Activated naive CD4-positive, alpha-beta T cell treated with anti-CD3 and anti-CD28 coated beads for 36 hours (primary cell): ENCODE data around the gene ZNF662. TPM values are rescaled to one million over a fixed set of nuclear protein-coding genes. Genes with fewer than 3 reads are reported as not detected.

Experiments
- CTCF ChIA-PET: fragments of 350-600 bp; sonication (Branson Sonifier 250); formaldehyde crosslinking; loops from one replicate; lab custom pipeline; 2021; ENCODE audit warnings: antibody characterized with exemption; lab: Charles Lee
- DNase-seq: peaks from one replicate; pipeline ENCODE4 v3.0.0-alpha.2; 2020
- H3K27ac Mint-ChIP-seq: one replicate; pipeline ENCODE4 v1.8.0; 2021; ENCODE audit warnings: mild to moderate bottlenecking, mixed read lengths
- H3K27me3 Mint-ChIP-seq: one replicate; pipeline ENCODE4 v1.8.0; 2021; ENCODE audit warnings: low read depth, mixed read lengths
- H3K36me3 Mint-ChIP-seq: one replicate; pipeline ENCODE4 v1.8.0; 2021; ENCODE audit warnings: low read depth, mixed read lengths
- H3K4me1 Mint-ChIP-seq: one replicate; pipeline ENCODE4 v1.8.0; 2021; ENCODE audit warnings: low read depth, mixed read lengths
- H3K4me3 Mint-ChIP-seq: one replicate; pipeline ENCODE4 v1.8.0; 2021; ENCODE audit warnings: mild to moderate bottlenecking, moderate library complexity, mixed read lengths
- H3K9me3 Mint-ChIP-seq: one replicate; pipeline ENCODE4 v1.8.0; 2021; ENCODE audit warnings: mixed read lengths
- intact Hi-C: fragments of 100-400 bp; cut with micrococcal nuclease; formaldehyde crosslinking; loops from one replicate; pipeline ENCODE4 v1.15.1; 2023
- total RNA-seq, 2 experiments: library from RNA; stranded (reverse); gene quantifications; one replicate each; pipeline ENCODE4 v1.2.3, GENCODE V29; 2021

Gene ZNF662
- 1 to 10 TPM; 1.2 to 1.5 TPM for total RNA-seq

DNA sequence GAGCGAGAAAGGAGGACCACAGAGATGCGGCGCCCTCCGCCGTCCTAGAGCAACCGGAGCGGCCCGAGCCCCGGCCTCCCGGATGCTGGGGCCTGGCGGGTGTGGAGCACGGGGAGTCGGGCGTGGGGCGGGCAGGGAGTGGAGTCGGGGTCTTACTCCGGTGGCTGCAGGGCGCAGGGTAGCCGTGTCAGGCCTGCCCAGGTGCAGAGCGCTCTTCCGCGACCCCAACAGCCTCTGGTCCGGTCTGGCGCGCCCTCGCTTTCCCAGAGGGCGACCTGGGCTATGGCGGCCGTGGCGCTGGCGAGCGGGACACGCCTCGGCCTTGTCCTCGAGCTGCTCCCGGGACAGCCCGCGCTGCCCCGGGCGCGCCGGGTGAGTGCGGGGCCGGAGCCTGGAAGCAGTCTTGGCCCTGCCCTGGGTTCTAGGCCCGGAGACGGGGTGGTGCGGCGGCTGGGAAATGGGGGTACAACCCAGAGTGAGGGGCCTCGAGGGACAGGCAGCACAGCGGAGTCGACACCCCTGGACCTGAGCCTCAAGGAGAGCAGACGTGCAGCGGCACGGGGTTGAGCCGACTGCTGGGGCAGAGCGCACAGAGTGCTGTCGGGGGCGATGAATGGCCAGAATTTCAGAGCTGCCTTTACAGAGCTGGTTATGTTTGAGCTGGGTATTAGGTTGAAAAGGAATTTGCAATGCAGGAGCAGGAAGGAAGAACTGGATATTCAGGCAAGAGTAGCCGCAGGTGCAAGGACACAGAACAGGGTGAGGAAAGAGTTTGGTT lies at the start of gene ZNF662:
Gene ZNF662, plus strand, starts transcription at position 73 of the 778 bp plus-strand sequence. CDS start 1,973 bp downstream, outside the sequence.
- H3K36me3 Mint-ChIP-seq: peaks cover 12% of the 10 kb centered on the region
- intact Hi-C loops: no loop called here
- CTCF ChIA-PET: interaction anchor here (0.6 kb wide), 1 partner anchor 11 kb away, joined by 3 read pairs; no protein-coding TSS in a partner anchor
- peaks cover 13% of the 10 kb centered on the region for H3K27me3 Mint-ChIP-seq
- DNase-seq: peak; percentile 51
- H3K9me3 Mint-ChIP-seq: peaks cover 2% of the 10 kb centered on the region
- H3K27ac Mint-ChIP-seq: no peak within 1 kb of the TSS
- peak within 1 kb of the TSS; percentile 67 for H3K4me3 Mint-ChIP-seq
- H3K4me1 Mint-ChIP-seq: peaks cover 12% of the 10 kb centered on the region

DNA sequence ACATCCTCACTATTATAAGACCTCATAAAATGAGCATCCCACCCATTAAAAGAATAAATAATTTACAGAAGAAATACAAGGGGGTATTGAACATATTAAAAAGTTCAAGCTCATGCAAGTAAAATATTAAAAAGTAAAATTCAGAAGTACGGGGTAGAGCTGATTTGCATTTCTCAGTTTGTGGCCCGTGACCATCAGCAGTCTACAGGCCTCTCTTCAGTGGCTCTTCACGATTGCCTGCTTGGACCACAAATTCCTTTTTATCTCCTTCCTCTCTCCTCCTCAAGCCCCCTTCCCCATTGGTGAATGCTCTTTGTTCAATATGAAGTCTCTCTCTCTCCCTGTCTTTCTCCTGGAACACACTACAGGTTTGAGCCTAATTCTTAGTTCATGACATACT lies 49.4 kb upstream of the ZNF662 start:
- no peak for DNase-seq
- Mint-ChIP-seq H3K27me3 (peaks cover 6% of the 10 kb centered on the region), H3K4me3 (no peak overlapping the region), H3K27ac (no peak overlapping the region), H3K4me1 (no peaks in the 10 kb centered on the region), H3K36me3 (no peaks in the 10 kb centered on the region), H3K9me3 (peaks cover 3% of the 10 kb centered on the region)
- CTCF ChIA-PET: interaction anchor here (1.4 kb wide), 1 partner anchor 25 kb away, joined by 5 read pairs; no protein-coding TSS in a partner anchor
- intact Hi-C loops: no loop called here

- DNase-seq: no peak
- intact Hi-C loops: no loop called here
- Mint-ChIP-seq H3K36me3 (no peaks in the 10 kb centered on the region), H3K9me3 (peaks cover 3% of the 10 kb centered on the region), H3K4me3 (no peak overlapping the region), H3K27ac (no peak overlapping the region), H3K4me1 (no peaks in the 10 kb centered on the region), H3K27me3 (no peaks in the 10 kb centered on the region)
- CTCF ChIA-PET: interaction anchor here (0.6 kb wide), 1 partner anchor 86 kb away, joined by 3 read pairs; no protein-coding TSS in a partner anchor
Observed at GRCh38 chr3:42864321-42864950, 41.5 kb upstream of the ZNF662 start.

DNA sequence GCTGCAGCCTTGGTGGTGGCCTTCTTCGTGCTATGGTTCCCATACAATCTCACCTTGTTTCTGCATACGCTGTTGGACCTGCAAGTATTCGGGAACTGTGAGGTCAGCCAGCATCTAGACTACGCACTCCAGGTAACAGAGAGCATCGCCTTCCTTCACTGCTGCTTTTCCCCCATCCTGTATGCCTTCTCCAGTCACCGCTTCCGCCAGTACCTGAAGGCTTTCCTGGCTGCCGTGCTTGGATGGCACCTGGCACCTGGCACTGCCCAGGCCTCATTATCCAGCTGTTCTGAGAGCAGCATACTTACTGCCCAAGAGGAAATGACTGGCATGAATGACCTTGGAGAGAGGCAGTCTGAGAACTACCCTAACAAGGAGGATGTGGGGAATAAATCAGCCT lies 40.7 kb upstream of the ZNF662 start:
- Mint-ChIP-seq H3K4me1 (no peaks in the 10 kb centered on the region), H3K27me3 (no peaks in the 10 kb centered on the region), H3K4me3 (no peak overlapping the region), H3K27ac (no peak overlapping the region), H3K36me3 (no peaks in the 10 kb centered on the region), H3K9me3 (peaks cover 3% of the 10 kb centered on the region)
- DNase-seq: no peak
- intact Hi-C loops: no loop called here
- CTCF ChIA-PET: no interaction called here

GRCh38 chr3:42867138-42867537 lies 38.8 kb upstream of the ZNF662 start:
- H3K27ac Mint-ChIP-seq: no peak overlapping the region
- DNase-seq: no peak
- CTCF ChIA-PET: no interaction called here
- intact Hi-C loops: no loop called here
- H3K9me3 Mint-ChIP-seq: no peaks in the 10 kb centered on the region
- no peaks in the 10 kb centered on the region for H3K4me1 Mint-ChIP-seq
- no peaks in the 10 kb centered on the region for H3K27me3 Mint-ChIP-seq
- H3K36me3 Mint-ChIP-seq: no peaks in the 10 kb centered on the region
- H3K4me3 Mint-ChIP-seq: no peak overlapping the region

- CTCF ChIA-PET: interaction anchor here (1.4 kb wide), 2 partner anchors 10 to 12 kb away, joined by 4 to 7 read pairs; no protein-coding TSS in a partner anchor
- no peaks in the 10 kb centered on the region for H3K27me3 Mint-ChIP-seq
- H3K4me1 Mint-ChIP-seq: no peaks in the 10 kb centered on the region
- no peak overlapping the region for H3K27ac Mint-ChIP-seq
- DNase-seq: no peak
- H3K9me3 Mint-ChIP-seq: no peaks in the 10 kb centered on the region
- H3K36me3 Mint-ChIP-seq: no peaks in the 10 kb centered on the region
- intact Hi-C loops: no loop called here
- H3K4me3 Mint-ChIP-seq: no peak overlapping the region
Observed at GRCh38 chr3:42868841-42869240, 37.1 kb upstream of the ZNF662 start.

- no peak overlapping the region for H3K27ac Mint-ChIP-seq
- no peak overlapping the region for H3K4me3 Mint-ChIP-seq
- H3K27me3 Mint-ChIP-seq: no peaks in the 10 kb centered on the region
- no peaks in the 10 kb centered on the region for H3K4me1 Mint-ChIP-seq
- H3K9me3 Mint-ChIP-seq: no peaks in the 10 kb centered on the region
- intact Hi-C loops: no loop called here
- H3K36me3 Mint-ChIP-seq: no peaks in the 10 kb centered on the region
- no peak for DNase-seq
- CTCF ChIA-PET: no interaction called here
Observed at GRCh38 chr3:42871592-42872196, 34.2 kb upstream of the ZNF662 start.

DNA sequence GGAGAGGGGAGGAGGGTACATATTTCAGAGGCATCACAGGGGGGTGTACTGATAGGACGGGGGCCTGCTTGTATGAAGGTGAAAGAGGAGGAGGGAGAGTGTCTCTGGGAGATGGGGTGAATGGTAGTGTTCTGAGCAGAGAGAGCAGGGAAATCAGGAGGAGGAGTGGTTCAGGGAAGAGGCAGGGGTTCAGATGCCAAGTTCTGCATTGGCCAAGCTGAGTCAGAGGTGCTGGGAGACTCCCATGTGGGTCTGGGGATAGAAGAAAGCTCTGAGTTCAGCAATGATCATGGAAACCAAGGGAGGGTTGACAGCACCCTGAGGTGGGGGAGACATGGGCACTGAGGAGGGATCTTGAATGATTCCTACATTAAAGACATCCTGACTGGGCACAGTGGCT lies 33.2 kb upstream of the ZNF662 start:
- no peaks in the 10 kb centered on the region for H3K9me3 Mint-ChIP-seq
- no peak overlapping the region for H3K27ac Mint-ChIP-seq
- no peak for DNase-seq
- no peaks in the 10 kb centered on the region for H3K27me3 Mint-ChIP-seq
- no peaks in the 10 kb centered on the region for H3K4me1 Mint-ChIP-seq
- intact Hi-C loops: no loop called here
- CTCF ChIA-PET: interaction anchor here (0.6 to 1.3 kb wide), 2 partner anchors 33 to 41 kb away, joined by 3 to 5 read pairs; no protein-coding TSS in a partner anchor
- H3K4me3 Mint-ChIP-seq: no peak overlapping the region
- no peaks in the 10 kb centered on the region for H3K36me3 Mint-ChIP-seq

GRCh38 chr3:42873221-42873982 lies 32.5 kb upstream of the ZNF662 start:
- Mint-ChIP-seq H3K36me3 (no peaks in the 10 kb centered on the region), H3K4me1 (no peaks in the 10 kb centered on the region)
- CTCF ChIA-PET: interaction anchor here (0.6 to 1.3 kb wide), 2 partner anchors 34 to 42 kb away, joined by 3 to 5 read pairs; no protein-coding TSS in a partner anchor

DNA sequence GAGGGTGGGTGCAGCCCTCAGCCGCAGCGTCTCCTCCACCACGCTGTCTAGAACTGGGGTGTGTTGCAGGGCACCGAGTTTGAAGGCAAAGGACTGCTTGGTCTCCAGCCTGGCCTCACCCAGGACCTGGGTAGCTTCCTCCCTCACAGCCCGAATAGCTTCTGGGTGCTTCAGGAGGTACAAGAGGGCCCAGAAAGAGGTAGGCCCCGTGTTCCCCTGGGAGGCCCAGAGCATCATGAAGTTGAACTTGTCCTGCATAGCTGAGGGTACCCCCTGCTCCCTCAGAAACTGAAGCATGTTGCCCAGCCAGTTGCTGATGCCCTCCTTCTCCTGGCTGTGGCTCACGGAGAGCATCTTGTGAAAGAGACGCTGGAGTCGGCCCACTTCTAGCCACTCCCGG lies 31.2 kb upstream of the ZNF662 start:
- Mint-ChIP-seq H3K27ac (no peak overlapping the region), H3K27me3 (no peaks in the 10 kb centered on the region), H3K9me3 (no peaks in the 10 kb centered on the region), H3K36me3 (no peaks in the 10 kb centered on the region), H3K4me3 (no peak overlapping the region), H3K4me1 (no peaks in the 10 kb centered on the region)
- CTCF ChIA-PET: interaction anchor here (0.6 kb wide), 1 partner anchor 776 kb away, joined by 3 read pairs; no protein-coding TSS in a partner anchor
- intact Hi-C loops: no loop called here
- DNase-seq: no peak

More at GRCh38 chr3:42873221-42873982, 32.5 kb upstream of the ZNF662 start:
- Mint-ChIP-seq H3K4me3 (no peak overlapping the region), H3K27ac (no peak overlapping the region), H3K9me3 (no peaks in the 10 kb centered on the region), H3K27me3 (no peaks in the 10 kb centered on the region)
- intact Hi-C loops: no loop called here
- no peak for DNase-seq

DNA sequence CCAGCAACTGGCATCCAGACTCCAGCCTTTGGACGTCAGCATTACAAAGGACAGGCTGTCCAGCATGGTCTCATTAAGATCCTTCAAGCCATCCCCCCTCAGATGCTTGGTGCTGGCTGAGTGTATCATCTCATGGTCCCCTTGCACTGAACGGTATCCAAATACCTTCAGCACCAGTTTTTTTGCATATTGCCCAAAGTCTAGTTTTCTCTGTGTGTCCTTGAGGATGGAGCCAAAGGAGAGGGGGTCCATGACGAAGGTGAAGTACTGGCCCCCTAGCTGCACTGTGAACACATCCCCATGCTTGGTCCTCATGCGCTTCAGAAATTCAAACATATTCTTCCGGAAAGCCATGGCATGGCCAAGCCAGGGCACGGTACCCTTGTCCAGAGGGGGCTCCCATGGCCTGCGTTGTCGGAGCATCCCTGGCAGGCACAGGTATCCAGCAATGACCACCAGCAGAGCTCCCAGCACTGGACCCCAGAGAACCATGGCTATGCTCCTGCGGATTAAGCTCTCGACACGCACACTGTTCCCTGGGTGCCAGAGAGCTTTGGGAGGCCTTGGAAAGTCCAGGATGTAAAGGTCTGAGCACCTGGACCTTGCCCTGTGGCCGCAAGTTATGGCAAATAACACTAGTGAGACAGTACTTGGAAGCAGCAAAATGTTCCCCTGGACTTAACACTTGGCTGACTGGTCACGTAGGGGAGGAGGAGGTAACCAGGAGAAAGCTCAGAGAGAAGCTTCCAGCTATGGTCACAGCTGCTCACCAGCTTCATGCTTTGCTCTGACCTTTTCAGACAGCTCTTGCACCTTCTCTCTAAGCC lies 30.4 kb upstream of the ZNF662 start, which contains the start of gene CYP8B1:
Gene CYP8B1, minus strand, starts transcription at position 555 of the 827 bp plus-strand sequence. Its CDS starts 63 bp downstream, at position 492.
- Mint-ChIP-seq H3K27me3 (no peaks in the 10 kb centered on the region), H3K9me3 (no peaks in the 10 kb centered on the region), H3K4me3 (no peak within 1 kb of the TSS), H3K4me1 (no peaks in the 10 kb centered on the region), H3K27ac (no peak within 1 kb of the TSS), H3K36me3 (no peaks in the 10 kb centered on the region)
- CTCF ChIA-PET: interaction anchor here (0.6 to 1.0 kb wide), 2 partner anchors 44 to 775 kb away, joined by 3 read pairs; no protein-coding TSS in a partner anchor
- DNase-seq: no peak
- intact Hi-C loops: no loop called here
